ENCODE measurements around the gene ANGEL1.

DNA sequence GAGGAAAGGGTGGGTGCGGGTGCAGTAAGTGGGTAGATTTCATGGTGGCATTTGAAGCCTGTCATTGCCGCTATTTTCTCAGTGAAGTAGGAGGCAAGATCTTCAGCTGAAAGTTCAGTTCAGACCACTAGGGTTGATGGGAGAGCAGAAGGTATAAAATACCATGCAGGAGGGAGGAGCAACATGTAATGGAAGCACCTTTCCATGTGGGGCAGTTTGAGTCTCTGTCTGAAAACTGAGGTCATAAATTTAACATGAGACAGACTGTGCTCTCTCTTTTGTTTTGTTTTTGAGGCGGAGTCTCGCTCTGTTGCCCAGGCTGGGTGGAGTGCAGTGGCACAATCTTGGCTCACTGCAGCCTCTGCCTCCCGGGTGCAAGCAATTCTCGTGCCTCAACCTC lies 36.2 kb upstream of the ANGEL1 start:
- TF ChIP-seq, protein P1, sequence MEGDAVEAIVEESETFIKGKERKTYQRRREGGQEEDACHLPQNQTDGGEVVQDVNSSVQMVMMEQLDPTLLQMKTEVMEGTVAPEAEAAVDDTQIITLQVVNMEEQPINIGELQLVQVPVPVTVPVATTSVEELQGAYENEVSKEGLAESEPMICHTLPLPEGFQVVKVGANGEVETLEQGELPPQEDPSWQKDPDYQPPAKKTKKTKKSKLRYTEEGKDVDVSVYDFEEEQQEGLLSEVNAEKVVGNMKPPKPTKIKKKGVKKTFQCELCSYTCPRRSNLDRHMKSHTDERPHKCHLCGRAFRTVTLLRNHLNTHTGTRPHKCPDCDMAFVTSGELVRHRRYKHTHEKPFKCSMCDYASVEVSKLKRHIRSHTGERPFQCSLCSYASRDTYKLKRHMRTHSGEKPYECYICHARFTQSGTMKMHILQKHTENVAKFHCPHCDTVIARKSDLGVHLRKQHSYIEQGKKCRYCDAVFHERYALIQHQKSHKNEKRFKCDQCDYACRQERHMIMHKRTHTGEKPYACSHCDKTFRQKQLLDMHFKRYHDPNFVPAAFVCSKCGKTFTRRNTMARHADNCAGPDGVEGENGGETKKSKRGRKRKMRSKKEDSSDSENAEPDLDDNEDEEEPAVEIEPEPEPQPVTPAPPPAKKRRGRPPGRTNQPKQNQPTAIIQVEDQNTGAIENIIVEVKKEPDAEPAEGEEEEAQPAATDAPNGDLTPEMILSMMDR (IDR thresholded peaks at IDR 0.05): no peak
- no peak for TF ChIP-seq POLR2A (IDR thresholded peaks at IDR 0.05)

All from tibial nerve (tissue), 3 donors.